Loucy (cell line): ENCODE results near the gene NPFF.

ENCODE experiments used
- CTCF ChIP-seq: fragments of 200-600 bp; sonication (generic); conservative IDR thresholded peaks from 2 replicates; pipeline ENCODE4 v1.5.1; 2014; ENCODE audit warnings: mild to moderate bottlenecking, antibody characterized with exemption, low read length
- EZH2phosphoT487 ChIP-seq: fragments of 200-600 bp; IDR thresholded peaks from 2 replicates; pipeline ENCODE4 v1.6.1; 2018; ENCODE audit warnings: antibody characterized with exemption, mild to moderate bottlenecking, moderate library complexity, borderline replicate concordance

- no peak for TF ChIP-seq CTCF
- no peak for TF ChIP-seq EZH2phosphoT487
These were observed 35.2 kb downstream of the NPFF start for GRCh38 chr12:53472056-53472582.
